ENCODE measurements around the gene PAK4.

Gene PAK4

DNA sequence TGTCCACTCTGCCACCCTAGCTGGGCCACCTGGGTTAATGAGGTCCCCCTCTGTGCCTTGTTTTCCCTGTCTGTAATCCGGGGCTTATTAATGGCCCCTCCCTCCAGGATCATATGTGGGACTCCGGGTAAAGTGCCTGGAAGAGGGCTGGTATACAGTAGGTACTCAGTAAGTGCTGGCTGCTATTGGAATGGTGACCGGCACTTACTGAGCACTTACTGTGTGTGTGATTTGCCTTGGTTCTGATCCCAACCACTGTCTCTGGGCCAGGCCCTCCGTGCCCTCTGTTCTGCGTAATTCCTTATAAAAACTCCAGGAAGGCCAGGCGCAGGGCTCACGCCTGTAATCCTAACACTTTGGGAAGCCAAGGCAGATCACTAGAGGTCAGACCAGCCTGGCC, 40.3 kb downstream of the PAK4 start:
- no peak for DNase-seq (ENCODE audit: low read depth)

DNA sequence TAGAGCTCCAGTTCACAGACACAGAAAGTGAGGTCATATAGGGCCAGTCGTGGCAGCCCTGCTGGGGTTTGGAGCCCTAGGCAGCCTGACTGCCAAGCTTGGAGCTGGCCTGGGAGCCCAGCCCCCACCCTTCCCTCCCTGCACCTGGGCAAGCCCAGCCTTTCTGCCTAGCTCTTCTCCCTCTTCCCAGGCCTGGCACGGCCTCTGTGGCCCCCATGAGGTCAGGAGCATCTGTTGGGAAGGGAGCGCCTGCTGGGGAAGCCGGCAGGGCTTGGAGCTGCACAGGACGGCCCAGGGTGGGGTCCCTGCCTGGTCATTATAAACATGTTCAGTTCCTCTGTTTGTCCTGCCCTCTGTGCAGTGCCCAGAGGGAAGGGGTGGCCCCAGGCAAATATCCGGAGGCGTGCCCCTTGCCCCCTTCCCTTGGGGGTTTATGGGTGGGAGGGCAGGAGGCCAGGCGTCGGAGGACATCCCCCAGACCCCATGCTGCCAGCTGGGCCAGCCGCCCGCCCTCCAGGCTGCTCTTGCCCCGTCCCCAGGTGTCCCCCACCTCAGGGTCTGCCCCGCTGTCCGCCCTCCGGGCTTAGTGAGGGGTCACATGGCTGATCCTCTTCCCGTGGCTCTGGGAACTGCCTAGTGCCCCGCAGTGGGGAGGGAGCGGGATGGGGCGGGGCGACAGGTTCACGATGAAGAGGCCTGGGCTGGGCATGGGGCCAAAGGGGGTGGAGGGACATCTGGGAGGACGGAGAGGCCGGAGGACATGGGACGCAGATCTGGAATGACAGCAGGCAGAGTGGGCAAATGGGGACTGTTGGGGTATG, 41.2 kb downstream of the PAK4 start:
- no peak for DNase-seq (ENCODE audit: low read depth)

DNA sequence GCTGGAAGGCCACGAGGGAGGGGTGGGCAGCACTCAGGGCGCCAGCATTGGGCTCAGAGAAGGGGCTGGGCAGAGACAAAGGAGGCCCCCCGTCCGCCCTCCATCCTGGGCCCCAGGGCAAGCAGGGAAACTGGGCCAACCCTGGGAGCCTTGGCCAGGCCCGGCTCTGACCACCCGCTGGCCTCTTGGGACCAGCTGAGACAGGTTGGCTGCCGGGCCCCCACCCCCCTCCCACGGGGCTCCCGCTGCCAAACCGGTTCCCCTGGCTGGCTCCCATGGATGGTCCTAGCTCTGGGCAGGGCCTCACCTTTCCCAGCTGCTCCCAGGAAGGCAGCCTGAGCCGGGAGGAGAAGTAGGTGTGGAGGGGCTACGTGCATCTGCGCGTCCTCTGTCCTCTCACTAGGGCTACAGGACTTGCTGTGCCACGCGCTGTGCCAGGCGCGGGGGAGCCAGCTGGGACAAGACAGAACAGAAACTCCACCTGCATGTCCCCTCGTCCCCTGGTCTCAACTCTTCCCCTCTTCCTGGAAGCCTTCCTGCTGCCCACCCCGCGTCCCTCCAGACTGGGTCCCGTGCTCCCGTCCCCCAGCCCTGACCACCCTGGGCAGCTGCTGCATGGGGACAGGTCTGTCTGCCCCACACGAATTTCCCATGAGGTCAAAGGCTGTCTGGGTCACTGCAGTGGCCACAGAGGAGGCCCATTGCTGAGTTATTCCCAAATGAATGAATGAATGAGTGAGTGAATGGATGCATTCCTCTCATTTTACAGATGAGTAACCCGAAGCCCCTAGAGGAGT, 42.1 kb downstream of the PAK4 start:
- no peak for DNase-seq (ENCODE audit: low read depth)

DNA sequence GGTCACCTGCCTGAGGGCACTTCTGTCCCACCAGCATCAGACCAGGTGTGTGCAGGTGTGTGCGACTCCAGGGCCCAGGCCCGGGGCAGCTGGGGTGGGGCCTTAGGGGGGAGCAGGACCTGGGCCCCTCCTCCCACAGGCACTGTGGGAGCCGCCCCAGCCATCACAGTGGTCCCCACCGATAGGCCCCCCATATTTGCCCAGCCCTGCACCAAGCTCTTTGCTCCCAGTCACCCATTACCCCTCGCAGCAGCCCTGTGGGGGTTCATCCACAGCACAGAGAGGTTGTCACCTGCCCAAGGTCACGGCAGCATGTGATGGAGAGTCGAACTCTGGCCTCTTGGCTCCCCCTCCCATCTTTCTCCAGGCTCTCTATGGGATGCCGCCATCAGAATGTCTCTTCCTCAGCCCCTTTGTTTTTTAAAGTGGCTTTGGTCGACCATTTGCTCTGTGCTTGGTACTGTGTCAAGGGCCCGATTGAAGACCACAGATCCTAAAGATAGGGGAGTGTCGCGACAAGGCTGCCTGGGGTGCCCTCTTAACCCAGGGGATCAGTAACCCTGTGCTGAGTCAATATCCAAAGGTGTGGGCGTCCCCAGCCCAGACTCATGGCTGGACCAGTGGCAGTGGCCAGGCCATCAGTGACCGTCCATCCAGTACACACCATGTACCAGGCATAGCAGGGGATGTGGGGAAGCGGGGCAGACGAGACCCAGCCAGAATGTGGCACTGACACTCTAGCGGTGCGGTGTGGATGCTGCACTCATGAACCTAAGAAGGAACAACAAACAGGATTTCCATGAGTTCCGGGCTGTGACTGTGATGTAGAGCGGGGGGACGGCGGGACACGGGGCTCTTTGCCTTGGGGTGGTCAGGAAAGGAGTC, 42.9 kb downstream of the PAK4 start:
- DNase-seq (ENCODE audit: low read depth): no peak

DNA sequence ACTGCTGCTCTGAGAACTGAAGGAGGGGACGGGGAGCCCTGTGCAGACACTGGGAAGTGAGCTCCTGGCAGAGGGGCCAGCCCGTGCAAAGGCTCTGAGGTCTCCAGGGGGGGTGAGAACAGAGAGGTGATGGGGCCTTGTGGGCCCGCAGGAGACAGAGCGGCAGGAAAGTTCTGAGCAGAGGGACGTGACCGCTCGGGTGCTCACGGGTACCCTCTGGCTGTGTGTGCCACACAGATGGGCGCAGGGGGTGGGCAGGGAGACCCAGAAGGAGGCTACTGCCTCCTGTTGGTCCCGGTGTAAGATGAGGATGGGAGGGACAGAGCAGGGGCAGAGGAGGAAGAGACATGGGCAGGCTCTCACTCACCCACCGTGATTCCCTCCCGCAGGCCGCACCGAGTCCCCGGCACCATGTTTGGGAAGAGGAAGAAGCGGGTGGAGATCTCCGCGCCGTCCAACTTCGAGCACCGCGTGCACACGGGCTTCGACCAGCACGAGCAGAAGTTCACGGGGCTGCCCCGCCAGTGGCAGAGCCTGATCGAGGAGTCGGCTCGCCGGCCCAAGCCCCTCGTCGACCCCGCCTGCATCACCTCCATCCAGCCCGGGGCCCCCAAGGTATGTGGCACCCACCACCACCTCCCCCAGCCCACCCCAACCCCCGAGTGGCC, 43.7 kb downstream of the PAK4 start:
- DNase-seq (ENCODE audit: low read depth): no peak

DNA sequence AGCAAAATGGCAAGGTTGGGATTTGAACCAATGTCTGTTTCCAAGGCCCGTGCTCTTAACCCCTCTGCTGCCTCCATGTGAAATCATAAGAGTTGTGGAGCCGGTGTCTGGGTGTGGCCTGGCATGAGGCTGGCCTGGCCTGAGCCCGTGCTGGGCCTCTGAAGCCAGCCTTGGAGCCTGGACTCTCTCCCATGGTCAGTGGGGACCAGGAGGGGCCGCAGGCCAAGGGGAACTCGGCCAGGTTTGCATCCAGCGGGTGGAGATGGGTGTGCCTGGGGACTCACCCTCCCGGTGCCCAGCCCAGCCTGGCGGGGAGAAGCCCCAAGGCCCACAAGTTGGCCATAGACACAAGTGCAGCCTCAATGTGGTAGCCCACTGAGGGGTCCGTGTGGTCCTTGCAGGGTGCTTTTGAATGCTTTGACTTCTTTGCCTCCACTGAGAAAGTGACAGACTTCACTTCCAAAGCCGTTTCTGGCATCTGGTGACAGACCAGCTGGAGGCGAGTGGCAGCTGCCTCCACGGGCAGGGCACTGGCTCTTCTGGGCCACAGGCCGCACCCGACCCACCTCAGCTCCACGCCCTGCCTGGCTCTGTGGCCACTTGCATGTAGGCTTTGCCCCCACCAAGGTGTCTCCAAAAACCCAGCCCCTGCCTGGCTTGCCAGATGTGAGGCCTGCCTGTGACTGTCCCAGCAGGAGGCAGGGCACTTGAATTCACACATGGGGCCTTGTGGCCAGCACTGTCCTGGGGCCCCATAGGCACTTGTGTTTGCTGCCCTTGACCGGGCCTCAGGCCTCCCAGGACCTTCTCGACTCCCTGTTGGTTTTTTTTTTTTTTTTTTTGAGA, 45.0 kb downstream of the PAK4 start:
- DNase-seq (ENCODE audit: low read depth): no peak

DNA sequence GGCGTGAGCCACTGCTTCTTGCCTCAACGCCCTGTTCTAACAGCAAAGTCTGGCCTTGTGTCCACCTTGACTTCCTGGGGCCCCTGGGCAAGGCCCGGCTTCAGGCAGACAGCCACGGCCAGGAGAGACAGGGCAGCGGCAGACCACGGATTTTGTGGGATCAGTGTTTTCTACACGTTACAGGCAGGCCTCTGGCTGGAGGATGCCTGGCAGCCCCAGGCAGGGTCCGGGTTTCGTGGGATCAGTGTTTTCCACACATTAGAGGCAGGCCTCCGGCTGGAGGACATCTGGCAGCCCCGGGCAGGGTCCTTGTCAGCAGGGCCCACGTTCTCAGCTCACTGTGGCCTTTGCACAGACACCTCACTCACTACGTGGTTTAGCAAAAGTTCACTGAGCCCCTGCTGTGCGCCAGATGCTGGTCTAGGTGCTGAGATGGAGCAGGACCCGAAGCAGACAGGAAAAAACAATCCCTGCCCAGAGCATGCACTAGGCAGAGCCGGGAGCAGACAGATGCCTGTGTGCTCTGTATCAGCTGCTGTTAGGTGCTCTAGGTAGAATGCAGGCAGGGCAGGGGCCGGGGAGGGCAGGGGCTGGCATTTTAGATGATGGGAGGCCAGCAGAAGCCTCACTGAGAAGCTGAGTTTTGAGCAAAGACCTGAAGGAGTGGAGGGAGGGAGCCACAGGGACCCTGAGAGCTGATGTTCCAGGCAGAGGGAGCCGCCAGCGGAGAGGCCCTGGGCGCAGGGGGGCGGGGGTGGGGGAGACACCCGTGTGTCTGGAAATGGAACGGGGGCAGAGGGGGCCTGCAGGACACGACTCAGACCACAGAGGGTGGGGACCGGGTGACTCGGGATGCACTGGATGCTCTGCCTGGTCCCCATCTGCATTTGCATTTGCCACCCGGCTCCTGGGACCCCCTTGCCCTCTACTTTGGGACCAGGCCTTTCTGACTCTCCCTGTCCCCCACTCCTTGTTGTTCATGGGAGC, 46.2 kb downstream of the PAK4 start:
- no peak for DNase-seq (ENCODE audit: low read depth)

DNA sequence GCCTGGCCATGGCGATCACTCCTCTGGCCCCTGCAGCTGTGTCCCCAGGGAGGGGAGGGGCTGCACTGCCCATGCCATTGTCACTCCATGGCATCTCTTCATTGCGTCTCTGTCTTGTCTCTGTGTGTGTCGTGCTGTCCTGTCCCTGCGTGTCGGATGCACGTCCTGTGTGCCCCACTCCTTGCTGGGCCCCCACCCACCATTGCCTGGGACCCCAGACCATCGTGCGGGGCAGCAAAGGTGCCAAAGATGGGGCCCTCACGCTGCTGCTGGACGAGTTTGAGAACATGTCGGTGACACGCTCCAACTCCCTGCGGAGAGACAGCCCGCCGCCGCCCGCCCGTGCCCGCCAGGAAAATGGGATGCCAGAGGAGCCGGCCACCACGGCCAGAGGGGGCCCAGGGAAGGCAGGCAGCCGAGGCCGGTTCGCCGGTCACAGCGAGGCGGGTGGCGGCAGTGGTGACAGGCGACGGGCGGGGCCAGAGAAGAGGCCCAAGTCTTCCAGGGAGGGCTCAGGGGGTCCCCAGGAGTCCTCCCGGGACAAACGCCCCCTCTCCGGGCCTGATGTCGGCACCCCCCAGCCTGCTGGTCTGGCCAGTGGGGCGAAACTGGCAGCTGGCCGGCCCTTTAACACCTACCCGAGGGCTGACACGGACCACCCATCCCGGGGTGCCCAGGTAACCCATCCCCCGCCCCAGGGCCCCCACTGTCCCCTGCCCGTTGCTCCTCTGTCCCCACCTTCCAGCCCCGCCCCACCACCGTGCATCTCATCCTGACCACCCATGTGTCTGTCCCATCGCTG, 47.3 kb downstream of the PAK4 start:
- no peak for DNase-seq (ENCODE audit: low read depth)

DNA sequence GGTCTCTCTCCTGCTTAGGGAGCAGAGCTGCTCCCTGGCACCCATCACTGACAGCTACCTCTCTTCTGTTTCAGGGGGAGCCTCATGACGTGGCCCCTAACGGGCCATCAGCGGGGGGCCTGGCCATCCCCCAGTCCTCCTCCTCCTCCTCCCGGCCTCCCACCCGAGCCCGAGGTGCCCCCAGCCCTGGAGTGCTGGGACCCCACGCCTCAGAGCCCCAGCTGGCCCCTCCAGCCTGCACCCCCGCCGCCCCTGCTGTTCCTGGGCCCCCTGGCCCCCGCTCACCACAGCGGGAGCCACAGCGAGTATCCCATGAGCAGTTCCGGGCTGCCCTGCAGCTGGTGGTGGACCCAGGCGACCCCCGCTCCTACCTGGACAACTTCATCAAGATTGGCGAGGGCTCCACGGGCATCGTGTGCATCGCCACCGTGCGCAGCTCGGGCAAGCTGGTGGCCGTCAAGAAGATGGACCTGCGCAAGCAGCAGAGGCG, 48.0 kb downstream of the PAK4 start:
- DNase-seq (ENCODE audit: low read depth): no peak

DNA sequence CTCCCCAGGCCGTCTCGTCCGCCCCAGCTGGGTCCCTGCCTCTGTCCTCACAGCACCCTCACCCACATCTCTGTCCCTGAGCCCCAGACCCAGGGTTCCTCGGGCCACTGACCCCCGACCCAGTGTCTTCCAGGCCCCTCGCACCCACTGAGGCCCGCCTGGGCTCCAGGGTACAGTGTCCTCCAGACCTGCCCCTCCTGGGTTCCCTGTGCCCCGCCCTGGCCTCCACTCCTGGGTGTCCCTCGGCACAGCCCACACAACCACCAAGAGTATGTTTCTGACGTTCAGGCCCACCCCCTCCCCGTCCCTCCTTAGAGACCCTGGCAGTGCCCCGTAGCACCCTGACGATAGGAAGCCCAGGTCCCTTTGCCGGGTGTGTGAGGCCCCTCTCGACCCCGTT, 48.6 kb downstream of the PAK4 start:
- DNase-seq (ENCODE audit: low read depth): no peak

DNA sequence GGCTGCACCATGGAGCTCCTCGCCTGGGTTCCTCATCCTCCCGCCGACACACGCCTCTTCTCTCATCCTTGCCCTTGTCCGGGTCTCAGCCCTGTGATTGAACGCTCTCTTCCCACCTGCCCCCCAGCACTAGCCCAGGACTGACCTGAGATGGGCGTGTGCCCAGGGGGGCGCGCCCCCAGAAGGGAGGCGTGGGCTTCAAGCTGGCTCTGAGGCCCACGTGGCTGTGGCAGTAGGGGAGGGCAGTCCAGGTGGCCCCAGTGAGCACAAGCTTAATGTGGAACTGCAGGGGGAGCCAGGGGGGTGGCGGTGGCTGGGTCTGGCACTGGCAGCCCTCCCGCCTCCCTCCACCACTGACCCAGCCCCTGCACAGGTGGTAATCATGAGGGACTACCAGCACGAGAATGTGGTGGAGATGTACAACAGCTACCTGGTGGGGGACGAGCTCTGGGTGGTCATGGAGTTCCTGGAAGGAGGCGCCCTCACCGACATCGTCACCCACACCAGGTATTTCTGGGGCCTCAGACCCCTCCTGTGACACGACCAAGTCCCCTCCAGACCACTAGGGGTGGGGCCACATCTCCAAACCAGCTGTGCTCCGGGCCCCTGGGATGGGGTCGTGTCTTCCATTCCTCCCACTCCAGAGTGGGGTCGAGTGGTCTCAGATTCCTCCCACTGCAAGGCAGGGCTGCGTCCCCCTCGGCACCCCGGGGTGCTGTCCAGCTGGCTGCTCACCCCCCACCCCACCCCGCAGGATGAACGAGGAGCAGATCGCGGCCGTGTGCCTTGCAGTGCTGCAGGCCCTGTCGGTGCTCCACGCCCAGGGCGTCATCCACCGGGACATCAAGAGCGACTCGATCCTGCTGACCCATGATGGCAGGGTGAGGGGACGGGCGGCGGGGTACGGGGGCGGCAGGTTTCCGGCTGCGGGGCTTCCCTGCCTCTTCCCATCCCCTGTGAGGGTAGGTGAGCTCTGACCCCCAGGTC, 49.3 kb downstream of the PAK4 start:
- no peak for DNase-seq (ENCODE audit: low read depth)

DNA sequence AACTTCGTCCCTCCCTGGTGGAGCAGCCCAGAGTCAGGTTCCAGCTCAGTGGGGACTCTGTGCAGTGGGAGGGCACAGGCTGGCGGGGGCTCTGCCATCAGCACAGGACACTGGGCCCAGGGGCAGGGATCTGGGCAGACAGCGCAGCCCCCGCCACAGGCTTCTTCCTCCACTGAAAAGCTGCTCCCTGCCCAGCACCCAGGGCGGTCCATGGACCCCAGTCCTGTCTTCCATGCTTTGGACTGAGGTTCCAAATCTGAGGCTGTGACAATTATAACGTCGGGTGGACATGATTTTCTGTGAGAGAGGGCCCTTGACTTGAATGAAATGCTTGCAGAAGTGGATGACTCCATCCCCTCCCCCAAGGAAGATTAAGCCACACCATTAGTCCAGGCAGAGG, 50.0 kb downstream of the PAK4 start:
- no peak for DNase-seq (ENCODE audit: low read depth)

DNA sequence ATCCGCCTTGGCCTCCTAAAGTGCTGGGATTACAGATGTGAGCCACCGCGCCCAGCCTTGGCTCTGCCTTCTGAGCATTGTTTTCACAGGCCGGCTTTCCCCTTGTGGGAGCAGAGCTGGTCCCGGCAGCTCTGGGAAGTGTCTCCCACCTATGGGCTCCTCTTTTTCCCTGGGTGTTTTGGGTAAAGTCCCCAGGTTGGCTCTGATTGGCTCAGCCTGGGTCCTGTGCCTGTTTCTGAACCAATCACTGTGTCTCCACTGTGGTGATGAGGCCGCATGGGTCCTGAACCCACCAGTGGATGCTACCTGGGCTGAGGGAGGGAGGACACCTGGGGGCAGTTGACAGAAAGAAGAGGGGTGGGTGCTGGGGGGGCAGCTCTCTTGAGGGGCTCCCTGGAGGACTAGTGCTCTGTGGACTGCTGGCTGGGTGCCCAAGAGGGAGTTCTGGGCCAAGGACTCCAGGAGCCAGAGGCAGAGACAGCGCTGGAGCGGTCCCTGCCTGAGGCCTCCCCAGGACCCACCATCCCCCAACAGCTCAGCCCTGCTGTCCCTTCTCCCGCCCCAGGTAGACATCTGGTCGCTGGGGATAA, 51.6 kb downstream of the PAK4 start:
- DNase-seq (ENCODE audit: low read depth): no peak

DNA sequence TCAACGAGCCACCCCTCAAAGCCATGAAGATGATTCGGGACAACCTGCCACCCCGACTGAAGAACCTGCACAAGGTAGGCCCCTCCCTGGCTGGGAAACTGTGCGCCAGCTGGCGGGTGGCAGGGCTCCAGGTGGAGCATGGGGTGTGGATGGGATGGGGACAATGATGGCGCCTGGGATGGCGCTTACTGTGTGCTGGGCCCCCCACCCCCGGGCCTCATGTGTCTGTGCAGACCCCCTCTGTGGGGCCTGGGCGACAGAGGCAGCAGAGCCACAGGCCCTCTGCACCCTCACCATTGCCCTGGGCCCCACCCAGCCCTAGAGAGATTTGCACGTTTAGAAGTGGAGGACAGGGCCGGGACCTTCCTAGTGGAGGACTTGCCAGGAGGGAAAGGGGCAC, 52.1 kb downstream of the PAK4 start:
- no peak for DNase-seq (ENCODE audit: low read depth)

DNA sequence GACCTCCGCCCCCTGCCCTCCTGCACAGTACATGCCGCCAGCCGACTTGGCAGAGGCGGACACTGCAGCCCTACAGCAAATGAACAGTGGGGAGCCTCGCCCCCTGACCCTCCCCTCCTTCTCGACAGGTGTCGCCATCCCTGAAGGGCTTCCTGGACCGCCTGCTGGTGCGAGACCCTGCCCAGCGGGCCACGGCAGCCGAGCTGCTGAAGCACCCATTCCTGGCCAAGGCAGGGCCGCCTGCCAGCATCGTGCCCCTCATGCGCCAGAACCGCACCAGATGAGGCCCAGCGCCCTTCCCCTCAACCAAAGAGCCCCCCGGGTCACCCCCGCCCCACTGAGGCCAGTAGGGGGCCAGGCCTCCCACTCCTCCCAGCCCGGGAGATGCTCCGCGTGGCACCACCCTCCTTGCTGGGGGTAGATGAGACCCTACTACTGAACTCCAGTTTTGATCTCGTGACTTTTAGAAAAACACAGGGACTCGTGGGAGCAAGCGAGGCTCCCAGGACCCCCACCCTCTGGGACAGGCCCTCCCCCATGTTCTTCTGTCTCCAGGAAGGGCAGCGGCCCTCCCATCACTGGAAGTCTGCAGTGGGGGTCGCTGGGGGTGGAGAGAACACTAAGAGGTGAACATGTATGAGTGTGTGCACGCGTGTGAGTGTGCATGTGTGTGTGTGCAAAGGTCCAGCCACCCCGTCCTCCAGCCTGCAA, 52.9 kb downstream of the PAK4 start:
- DNase-seq (ENCODE audit: low read depth): no peak

DNA sequence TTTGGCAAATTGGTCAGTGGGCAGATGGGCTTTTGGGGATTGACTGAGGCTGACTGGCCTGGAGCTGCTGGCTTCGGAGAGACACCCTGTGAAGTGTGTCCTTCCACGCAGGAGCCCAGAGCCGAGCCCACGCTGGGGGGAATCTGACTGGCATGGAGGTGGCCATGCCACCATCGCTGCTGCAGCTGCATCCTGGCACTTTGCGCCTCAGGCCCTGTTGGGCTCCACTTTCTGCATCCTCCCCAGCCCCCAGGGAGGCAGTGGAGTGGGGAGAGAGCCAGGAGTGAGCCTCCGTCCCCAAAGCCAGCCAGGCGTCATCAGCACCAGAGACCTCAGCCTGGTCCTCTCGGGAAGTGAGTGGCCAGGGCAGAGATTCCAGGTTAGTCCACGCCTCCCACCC, 54.2 kb downstream of the PAK4 start:
- DNase-seq (ENCODE audit: low read depth): no peak
